Measurements from ENCODE around the gene ANKFY1.

ANKFY1 gene

GRCh38 chr17:4272213-4272971 lies 8.6 kb upstream of the ANKFY1 start:
- TF ChIP-seq, protein P1, sequence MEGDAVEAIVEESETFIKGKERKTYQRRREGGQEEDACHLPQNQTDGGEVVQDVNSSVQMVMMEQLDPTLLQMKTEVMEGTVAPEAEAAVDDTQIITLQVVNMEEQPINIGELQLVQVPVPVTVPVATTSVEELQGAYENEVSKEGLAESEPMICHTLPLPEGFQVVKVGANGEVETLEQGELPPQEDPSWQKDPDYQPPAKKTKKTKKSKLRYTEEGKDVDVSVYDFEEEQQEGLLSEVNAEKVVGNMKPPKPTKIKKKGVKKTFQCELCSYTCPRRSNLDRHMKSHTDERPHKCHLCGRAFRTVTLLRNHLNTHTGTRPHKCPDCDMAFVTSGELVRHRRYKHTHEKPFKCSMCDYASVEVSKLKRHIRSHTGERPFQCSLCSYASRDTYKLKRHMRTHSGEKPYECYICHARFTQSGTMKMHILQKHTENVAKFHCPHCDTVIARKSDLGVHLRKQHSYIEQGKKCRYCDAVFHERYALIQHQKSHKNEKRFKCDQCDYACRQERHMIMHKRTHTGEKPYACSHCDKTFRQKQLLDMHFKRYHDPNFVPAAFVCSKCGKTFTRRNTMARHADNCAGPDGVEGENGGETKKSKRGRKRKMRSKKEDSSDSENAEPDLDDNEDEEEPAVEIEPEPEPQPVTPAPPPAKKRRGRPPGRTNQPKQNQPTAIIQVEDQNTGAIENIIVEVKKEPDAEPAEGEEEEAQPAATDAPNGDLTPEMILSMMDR (conservative IDR thresholded peaks at IDR 0.05) = no peak

DNA sequence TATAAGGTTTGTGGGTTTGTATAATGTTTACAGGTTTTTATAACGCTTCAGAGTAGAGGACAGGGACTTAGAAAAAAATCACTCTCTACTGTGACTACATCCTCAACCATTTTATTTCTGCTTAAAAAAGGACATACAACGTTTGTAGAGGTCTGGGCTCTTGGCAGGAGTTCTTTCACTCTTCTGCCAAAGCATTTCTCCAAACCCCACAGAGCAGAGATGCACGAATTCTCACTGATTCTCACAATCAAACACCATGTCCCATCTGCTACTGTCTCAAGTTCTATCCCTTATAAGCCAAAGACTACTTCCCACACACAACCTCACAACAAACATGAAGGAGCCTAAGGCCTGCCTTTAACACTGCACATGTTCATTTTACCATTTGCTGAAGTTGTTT lies 7.0 kb upstream of the ANKFY1 start:
- H3K27ac ChIP-seq = no peak overlapping the region
- TF ChIP-seq, protein P1 (conservative IDR thresholded peaks at IDR 0.05) = no peak

More at GRCh38 chr17:4272213-4272971, 8.6 kb upstream of the ANKFY1 start:
- no peak overlapping the region for H3K27ac ChIP-seq

GRCh38 chr17:4269915-4270314 lies 6.1 kb upstream of the ANKFY1 start:
- TF ChIP-seq, protein P1 (conservative IDR thresholded peaks at IDR 0.05) = no peak

DNA sequence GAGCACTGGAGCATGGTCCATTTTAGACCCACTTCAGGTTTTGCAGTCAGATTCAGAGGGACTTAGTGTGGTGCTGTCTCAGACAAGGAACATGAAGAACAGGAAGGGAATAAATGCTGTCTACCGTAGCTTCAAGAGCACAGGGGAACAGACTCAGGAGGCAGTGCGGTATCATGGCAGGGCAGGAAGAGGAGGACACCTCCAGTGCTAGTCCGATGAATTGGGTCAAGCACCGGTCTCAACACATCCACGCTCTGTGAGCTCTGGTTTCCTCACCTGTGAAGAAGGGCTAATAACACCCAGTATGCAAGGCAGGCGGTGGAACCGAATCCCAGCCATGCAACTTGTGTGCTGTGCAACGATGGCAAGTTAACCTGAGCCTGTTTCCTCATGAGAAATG lies 3.6 kb upstream of the ANKFY1 start:
- H3K27ac ChIP-seq = no peak overlapping the region
- TF ChIP-seq, protein P1 (conservative IDR thresholded peaks at IDR 0.05) = no peak

More at GRCh38 chr17:4269915-4270314, 6.1 kb upstream of the ANKFY1 start:
- H3K27ac ChIP-seq = no peak overlapping the region

DNA sequence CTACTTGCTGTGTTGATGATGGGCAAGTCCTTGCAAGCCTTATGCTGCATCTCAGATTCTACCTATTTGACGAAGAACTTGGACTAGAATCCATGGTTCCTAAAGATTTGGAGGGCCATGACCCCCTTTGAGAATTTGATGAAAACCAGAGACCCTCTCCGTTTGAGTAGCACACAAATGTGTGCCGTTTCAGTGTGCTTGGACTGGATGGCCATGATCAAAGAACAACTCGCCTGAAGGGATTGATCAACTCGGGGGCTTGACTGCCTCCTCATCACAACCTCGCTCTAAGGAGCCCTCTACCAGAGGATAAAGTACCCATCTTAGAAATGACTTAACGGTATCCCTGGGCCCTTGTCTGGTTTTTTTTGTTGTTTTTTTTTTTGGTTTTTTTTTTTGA lies 2.8 kb upstream of the ANKFY1 start:
- TF ChIP-seq, protein P1 (conservative IDR thresholded peaks at IDR 0.05) = no peak
- no peak overlapping the region for H3K27ac ChIP-seq

GRCh38 chr17:4262703-4263102 lies 1.1 kb downstream of the ANKFY1 start:
- peak overlapping the region; percentile 90 for H3K27ac ChIP-seq
- TF ChIP-seq, protein P1 (conservative IDR thresholded peaks at IDR 0.05) = no peak

- no peak overlapping the region for H3K27ac ChIP-seq
Observed at GRCh38 chr17:4261452-4261851, 2.3 kb downstream of the ANKFY1 start.

More at GRCh38 chr17:4261452-4261851, 2.3 kb downstream of the ANKFY1 start:
- TF ChIP-seq, protein P1 (conservative IDR thresholded peaks at IDR 0.05) = no peak

Measured in VCaP (cell line).